Sigmoid colon (tissue), 4 donors: ENCODE measurements around the gene PTTG2.

Source experiments
- CTCF ChIP-seq, 4 experiments: fragments of 450-650 bp in 3 of 4; fragments of 200-600 bp in 1 of 4; IDR thresholded peaks; one replicate each; pipeline ENCODE4 v1.5.1; 2016 to 2019; ENCODE audit warnings: antibody characterized with exemption in 4 of 4, mild to moderate bottlenecking in 3 of 4, moderate library complexity in 2 of 4
- EP300 ChIP-seq, 4 donors: sonication (generic); formaldehyde crosslinking; IDR thresholded peaks; one replicate each; pipeline ENCODE4 v1.6.1; 2017; ENCODE audit warnings: antibody characterized with exemption in 4 of 4
- POLR2A ChIP-seq, 2 donors: fragments of 450-650 bp; IDR thresholded peaks; one replicate each; pipeline ENCODE4 v1.6.1; 2016; ENCODE audit warnings: antibody characterized with exemption in 2 of 2, mild to moderate bottlenecking in 2 of 2, moderate library complexity in 2 of 2

- TF ChIP-seq POLR2A (IDR thresholded peaks at IDR 0.05) (no peak), CTCF (IDR thresholded peaks at IDR 0.05) (no peak), EP300 (IDR thresholded peaks at IDR 0.05) (no peak)
Observed at GRCh38 chr4:37988670-37989069, 28.5 kb downstream of the PTTG2 start.
